Large intestine (tissue), 3 donors: ENCODE measurements around the gene ADAMTSL5. TPM values are rescaled to one million over a fixed set of nuclear protein-coding genes. Genes with fewer than 3 reads are reported as not detected.
"Not testable (repeated sequence)": the region's sequence is repeated elsewhere in the genome, so short reads cannot be mapped to it uniquely, and the experiment has no call there.

Experiments
- DNase-seq, 2 donors: peaks; one replicate each; pipeline versions ENCODE4 v3.0.0 to v3.0.0-alpha.2; 2013
- H3K27ac ChIP-seq: one replicate; pipeline ENCODE4 v1.5.1; 2013; ENCODE audit warnings: low read length
- H3K27me3 ChIP-seq: 2 replicates; pipeline ENCODE4 v1.6.1; 2013; ENCODE audit warnings: low read length; ENCODE audit not compliant: control insufficient read depth, insufficient read depth
- H3K36me3 ChIP-seq: 2 replicates; pipeline ENCODE4 v1.6.1; 2013; ENCODE audit warnings: low read length; ENCODE audit not compliant: control insufficient read depth, insufficient read depth
- H3K4me1 ChIP-seq: one replicate; pipeline ENCODE4 v1.6.1; 2013; ENCODE audit warnings: low read length; ENCODE audit not compliant: control insufficient read depth, insufficient read depth
- H3K4me3 ChIP-seq: one replicate; pipeline ENCODE4 v1.5.1; 2013; ENCODE audit warnings: low read length
- H3K9me3 ChIP-seq: one replicate; pipeline ENCODE4 v1.6.1; 2013; ENCODE audit warnings: mild to moderate bottlenecking, low read depth, low read length, moderate library complexity; ENCODE audit not compliant: control insufficient read depth
- WGBS: methylation state at CpG from one replicate; pipeline ENCODE4 v1.1.5; 2013; ENCODE audit warnings: low lambda C conversion rate; ENCODE audit not compliant: insufficient coverage; 5-methylcytosine and 5-hydroxymethylcytosine counted together
- polyA plus RNA-seq: library from polyadenylated mRNA; unstranded; fragments of 120-200 nt; gene quantifications from one replicate; pipeline ENCODE4 v1.2.1, GENCODE V29; 2013

ADAMTSL5 gene
- polyA plus RNA-seq, 1 donor = 24.9 TPM

DNA sequence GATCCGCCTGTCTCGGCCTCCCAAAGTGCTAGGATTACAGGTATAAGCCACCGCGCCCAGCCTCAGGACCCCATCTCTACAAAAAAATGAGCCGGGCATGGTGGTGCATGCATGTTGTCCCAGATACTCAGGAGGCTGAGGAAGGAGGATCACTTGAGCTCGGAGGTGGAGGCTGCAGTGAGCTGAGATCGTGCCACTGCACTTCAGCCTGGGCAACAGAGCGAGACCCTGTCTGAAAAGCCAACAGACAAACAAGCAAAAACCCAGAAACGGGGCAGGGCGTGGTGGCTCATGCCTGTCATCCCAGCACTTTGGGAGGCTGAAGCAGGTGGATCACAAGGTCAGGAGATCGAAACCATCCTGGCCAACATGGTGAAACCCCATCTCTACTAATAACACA lies 18.0 kb upstream of the ADAMTSL5 start:
- H3K9me3 ChIP-seq, H3K4me3 ChIP-seq, H3K4me1 ChIP-seq, H3K27ac ChIP-seq, H3K27me3 ChIP-seq, DNase-seq, H3K36me3 ChIP-seq: not testable (repeated sequence)
- no CpG with 5 or more reads among the region's 11 CpGs for WGBS

DNA sequence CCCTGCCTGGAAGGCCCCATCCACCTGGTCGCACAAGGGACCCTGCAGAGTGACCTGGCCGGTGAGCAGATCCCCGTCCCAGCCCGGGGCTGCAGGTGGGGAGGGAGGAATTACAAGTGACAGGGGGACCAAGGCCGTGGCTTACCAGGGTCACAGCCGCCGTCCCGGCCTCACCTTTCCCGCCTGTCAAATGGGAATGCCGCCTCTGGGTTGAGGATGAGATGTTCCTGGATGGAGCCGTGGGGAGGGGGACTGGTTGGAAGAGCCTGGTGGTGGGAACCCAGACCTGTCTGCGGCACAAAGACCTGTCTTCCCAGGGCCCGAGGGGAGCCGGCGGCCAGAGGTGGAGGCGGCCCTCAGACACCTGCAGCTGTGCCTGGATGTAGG lies 16.6 kb upstream of the ADAMTSL5 start:
- no peak for DNase-seq
- H3K27me3 ChIP-seq = peaks cover 21% of the 10 kb centered on the region
- WGBS = no CpG with 5 or more reads among the region's 16 CpGs
- H3K4me3 ChIP-seq = no peak overlapping the region
- no peaks in the 10 kb centered on the region for H3K4me1 ChIP-seq
- no peak overlapping the region for H3K27ac ChIP-seq
- peaks cover 3% of the 10 kb centered on the region for H3K9me3 ChIP-seq
- no peaks in the 10 kb centered on the region for H3K36me3 ChIP-seq

DNA sequence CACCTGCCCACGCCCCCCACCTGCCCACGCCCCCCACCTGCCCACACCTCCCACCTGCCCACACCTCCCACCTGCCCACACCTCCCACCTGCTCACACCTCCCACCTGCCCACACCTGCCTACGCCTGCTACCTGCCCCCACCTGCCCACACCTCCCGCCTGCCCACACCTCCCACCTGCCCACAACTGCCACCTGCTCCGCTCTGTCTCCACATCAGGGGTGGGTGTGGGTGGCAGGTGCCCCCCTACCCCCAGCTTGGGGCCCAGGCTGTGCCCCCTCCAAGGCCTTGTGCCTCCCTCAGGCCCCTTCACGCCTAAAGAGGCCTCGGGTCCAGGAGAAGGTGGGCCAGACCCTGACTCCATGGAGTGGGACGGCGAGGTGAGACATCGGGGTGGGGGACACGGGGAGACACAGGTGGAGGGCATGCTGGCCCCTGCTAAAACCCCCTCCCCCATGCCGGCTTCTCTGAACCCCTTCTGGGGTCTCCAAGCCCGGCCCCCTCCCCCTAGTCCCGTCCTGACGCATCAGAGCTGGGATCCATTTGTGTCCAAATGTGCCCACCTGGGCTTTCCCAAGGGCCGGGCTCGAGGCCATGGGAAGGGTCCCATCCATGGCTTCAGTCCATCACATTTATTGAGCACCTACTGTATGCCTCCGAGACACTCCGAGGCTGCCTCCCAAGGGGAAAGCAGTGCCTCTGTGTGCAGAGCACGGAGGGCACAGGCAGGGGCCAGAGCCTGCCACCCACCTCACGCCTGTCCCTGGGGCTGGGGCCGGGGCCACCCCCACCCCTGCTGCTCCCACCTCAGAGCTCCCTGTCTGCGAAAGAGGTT lies 16.0 kb upstream of the ADAMTSL5 start:
- no peaks in the 10 kb centered on the region for H3K4me1 ChIP-seq
- DNase-seq = no peak
- peaks cover 23% of the 10 kb centered on the region for H3K27me3 ChIP-seq
- peaks cover 3% of the 10 kb centered on the region for H3K9me3 ChIP-seq
- WGBS = no CpG with 5 or more reads among the region's 23 CpGs
- H3K27ac ChIP-seq = no peak overlapping the region
- H3K4me3 ChIP-seq = no peak overlapping the region
- no peaks in the 10 kb centered on the region for H3K36me3 ChIP-seq

DNA sequence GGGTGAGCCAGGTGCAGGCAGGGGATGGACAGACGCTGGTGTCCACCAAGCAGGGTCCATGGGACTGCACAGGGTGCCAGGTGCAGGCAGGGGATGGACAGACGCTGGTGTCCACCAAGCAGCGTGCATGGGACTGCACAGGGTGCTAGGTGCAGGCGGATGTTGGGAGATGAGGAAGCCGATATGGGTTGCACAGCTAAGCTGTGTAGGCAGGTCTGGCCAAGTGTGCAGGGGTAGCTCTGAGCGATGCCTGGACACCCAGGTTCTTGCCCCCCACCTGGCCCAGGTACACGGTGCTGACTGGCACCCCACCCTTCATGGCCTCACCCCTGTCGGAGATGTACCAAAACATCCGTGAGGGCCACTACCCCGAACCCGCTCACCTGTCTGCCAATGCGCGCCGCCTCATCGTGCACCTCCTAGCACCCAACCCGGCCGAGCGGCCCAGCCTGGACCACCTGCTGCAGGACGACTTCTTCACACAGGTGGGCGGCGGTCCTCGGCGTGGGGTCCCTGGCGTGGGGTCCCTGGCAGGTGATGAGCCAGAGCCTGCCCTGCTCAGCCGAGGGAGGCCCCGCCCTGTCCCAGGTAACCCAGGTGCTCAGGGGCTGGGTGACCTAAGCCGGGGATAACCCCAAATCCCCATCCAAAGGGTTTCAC lies 15.0 kb upstream of the ADAMTSL5 start:
- DNase-seq = no peak
- no CpG with 5 or more reads among the region's 27 CpGs for WGBS
- Histone ChIP-seq H3K4me1 (no peaks in the 10 kb centered on the region), H3K4me3 (no peak overlapping the region), H3K9me3 (peaks cover 3% of the 10 kb centered on the region), H3K27ac (no peak overlapping the region), H3K36me3 (no peaks in the 10 kb centered on the region), H3K27me3 (peaks cover 32% of the 10 kb centered on the region)

DNA sequence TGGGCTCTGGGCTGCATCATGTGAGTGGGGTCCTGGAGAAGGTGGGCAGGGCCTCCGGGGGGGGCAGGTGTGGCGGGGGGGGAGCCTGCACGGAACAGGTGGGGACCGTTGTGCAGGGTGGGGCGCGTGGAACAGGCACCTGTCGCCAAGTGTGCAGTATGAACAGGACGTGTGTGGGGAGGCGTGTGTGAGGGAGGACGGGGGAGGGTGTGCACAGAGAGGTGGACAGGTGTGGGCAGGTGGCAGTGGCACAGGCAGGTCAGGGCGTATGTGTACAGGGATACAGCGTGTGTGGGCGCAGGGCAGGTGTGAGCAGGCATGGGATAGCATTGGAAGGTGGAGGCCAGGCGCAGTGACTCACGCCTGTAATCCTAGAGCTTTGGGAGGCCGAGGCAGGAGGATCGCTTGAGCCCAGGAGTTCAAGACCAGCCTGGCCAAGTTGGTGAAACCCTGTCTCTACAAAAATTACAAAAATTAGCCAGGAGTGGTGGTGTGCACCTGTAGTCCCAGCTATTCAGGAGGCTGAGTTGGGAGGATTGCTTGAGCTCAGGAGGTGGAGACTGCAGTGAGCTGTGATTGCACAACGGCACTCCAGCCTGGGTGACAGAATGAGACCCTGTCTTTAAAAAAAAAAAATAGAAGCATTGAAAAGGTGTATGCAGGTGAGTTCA lies 14.3 kb upstream of the ADAMTSL5 start:
- no peak overlapping the region for H3K27ac ChIP-seq

DNA sequence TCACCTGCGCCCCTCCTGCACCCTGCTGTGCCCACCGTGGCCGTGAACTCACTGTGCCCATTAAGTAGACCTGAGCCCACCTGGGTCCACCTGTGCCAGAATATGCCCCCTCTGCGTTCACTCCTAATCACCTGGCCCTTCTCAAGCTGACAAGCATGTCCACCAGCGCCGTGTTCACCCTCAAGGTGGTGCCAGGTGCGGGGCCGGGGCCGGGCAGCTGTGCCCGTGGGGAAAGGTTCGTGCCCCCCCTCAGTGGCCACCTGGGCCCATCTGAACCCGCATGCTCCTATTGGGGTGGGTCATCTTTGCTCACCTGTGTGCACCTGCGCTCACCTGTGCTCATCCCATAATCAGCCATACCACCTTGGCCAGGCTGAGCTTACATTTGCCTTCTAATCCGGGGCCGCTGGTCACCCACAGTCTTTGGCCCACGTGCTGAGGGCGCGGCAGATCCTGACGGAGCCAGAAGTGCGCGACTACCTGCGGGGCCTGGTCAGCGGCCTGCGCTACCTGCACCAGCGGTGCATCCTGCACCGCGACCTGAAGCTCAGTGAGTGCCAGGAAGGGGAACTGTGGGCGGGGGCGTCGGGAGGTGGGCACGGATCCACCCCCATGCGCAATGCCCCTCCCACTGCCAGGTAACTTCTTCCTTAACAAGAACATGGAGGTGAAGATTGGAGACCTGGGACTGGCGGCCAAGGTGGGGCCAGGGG lies 13.4 kb upstream of the ADAMTSL5 start:
- DNase-seq = no peak
- Histone ChIP-seq H3K27me3 (peaks cover 42% of the 10 kb centered on the region), H3K4me3 (no peak overlapping the region), H3K9me3 (peaks cover 3% of the 10 kb centered on the region), H3K4me1 (no peaks in the 10 kb centered on the region), H3K36me3 (no peaks in the 10 kb centered on the region), H3K27ac (no peak overlapping the region)
- no CpG with 5 or more reads among the region's 33 CpGs for WGBS

More for the DNA sequence above, 14.3 kb upstream of the ADAMTSL5 start:
- Histone ChIP-seq H3K9me3 (peaks cover 3% of the 10 kb centered on the region), H3K27me3 (peaks cover 36% of the 10 kb centered on the region), H3K4me3 (no peak overlapping the region), H3K4me1 (no peaks in the 10 kb centered on the region), H3K36me3 (no peaks in the 10 kb centered on the region)
- 76% methylated on average over 3 of the region's 18 CpGs for WGBS
- no peak for DNase-seq

DNA sequence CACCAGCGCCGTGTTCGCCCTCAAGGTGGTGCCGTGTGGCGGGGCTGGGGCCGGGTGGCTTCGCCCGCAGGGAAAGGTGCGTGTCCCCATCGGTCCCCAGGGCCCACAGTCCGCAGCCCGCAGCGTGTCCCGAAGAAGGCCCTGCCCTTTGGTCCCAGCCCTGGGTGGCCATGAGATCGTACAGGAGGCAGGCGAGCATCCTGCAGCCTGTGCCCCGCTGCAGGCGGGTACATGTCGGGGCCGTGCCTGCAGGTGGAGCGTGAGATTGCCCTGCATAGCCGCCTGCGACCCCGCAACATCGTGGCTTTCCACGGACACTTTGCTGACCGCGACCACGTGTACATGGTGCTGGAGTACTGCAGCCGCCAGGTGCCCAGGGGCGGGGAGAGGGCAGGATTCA lies 12.5 kb upstream of the ADAMTSL5 start:
- Histone ChIP-seq H3K27me3 (peaks cover 42% of the 10 kb centered on the region), H3K4me1 (no peaks in the 10 kb centered on the region), H3K36me3 (no peaks in the 10 kb centered on the region), H3K9me3 (peaks cover 3% of the 10 kb centered on the region), H3K27ac (no peak overlapping the region), H3K4me3 (no peak overlapping the region)
- WGBS = no CpG with 5 or more reads among the region's 31 CpGs
- no peak for DNase-seq

DNA sequence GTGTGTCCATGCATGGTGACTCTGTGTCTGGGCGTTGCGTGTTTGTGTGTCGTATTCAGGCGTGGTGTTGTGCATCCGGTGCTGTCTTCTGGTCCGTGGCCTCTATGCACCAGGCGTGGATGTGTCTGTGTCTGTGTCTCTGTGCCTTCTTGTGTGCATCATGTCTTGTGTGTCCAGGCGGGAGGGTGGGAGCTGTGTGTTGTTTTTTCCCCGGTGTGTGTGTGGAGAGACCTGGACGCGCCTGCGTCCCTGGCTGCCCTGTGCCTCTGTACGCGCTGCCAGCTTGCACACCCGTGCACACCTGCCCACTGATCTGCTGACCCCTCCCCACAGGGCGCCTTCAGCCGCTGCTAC lies 12.1 kb upstream of the ADAMTSL5 start:
- Histone ChIP-seq H3K4me3 (no peak overlapping the region), H3K9me3 (peaks cover 3% of the 10 kb centered on the region), H3K36me3 (no peaks in the 10 kb centered on the region), H3K27ac (no peak overlapping the region), H3K27me3 (peaks cover 42% of the 10 kb centered on the region), H3K4me1 (no peaks in the 10 kb centered on the region)
- no CpG with 5 or more reads among the region's 17 CpGs for WGBS
- no peak for DNase-seq

DNA sequence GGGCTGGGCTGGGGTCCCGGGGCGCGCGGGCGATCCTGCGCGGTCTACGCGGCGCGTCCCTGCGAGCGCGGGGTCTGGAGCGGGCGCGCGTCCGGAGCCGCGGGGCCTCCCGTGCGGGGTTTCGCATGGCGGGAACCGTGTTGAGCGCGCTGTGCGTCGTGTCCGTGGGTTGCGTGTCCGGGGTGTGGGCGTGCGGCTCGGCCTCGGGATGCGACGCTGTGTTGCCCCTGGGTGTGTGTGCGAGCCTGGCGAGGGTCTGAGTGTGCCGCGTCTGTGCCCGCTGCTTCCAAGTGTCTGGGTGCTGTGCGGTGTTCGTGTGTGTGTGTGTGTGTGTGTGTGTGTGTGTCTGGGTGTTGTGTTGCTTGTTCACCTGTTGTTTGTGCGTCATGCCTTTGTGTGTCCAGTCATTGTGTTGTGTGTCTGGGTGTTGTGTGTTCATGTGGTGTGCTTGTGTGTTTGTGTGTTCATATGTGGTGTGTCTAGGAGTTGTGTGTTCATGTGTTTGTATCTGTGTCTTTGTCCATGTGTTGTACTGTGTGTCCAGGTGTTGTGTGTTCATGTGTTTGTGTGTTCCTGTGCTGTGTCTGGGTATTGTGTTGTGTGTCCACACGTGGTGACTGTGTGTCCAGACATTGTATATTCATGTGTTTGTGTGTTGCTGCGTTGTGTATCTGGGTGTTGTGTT lies 11.6 kb upstream of the ADAMTSL5 start:
- DNase-seq = no peak
- Histone ChIP-seq H3K27ac (no peak overlapping the region), H3K27me3 (peaks cover 42% of the 10 kb centered on the region), H3K4me1 (no peaks in the 10 kb centered on the region), H3K4me3 (no peak overlapping the region), H3K36me3 (no peaks in the 10 kb centered on the region), H3K9me3 (peaks cover 3% of the 10 kb centered on the region)
- no CpG with 5 or more reads among the region's 49 CpGs for WGBS
